ENCODE results near the gene INKA2.

Gene INKA2

GRCh38 chr1:111696330-111696729 is 42.9 kb downstream of the INKA2 start:
- no peak for DNase-seq

GRCh38 chr1:111695801-111696200 is 43.4 kb downstream of the INKA2 start:
- no peak for DNase-seq

- no peak for DNase-seq
These were observed 47.3 kb downstream of the INKA2 start for GRCh38 chr1:111691886-111692285.

- no peak for DNase-seq
These were observed 48.9 kb downstream of the INKA2 start for GRCh38 chr1:111690306-111690617.

All from activated naive CD4-positive, alpha-beta T cell (primary cell).